ENCODE measurements around the gene SMIM35.
A peak's percentile ranks its signal among the peaks of the same experiment; 100 is the strongest.

SMIM35 gene

DNA sequence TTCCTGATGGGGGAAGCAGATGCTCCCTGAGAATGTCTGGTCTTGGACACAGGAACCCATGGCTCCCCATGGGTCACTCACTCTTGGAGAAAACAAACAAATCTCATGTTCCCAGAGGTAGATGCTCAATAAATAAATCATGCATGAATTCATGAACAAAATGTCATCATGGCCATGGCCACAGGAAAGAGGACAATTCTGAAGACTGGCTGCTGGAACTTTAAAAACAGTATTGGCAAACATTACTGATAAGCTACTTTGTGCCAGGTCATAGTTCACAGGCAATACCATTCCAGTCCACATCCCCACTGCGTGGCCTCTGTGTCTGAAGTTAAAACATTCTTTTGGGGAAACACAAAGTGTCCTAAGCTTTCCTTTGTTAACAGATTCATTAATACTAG, 9.2 kb upstream of the SMIM35 start:
- DNase-seq: no peak
- Mint-ChIP-seq H3K27me3 (peaks cover 14% of the 10 kb centered on the region), H3K27ac (no peak overlapping the region), H3K4me3 (no peak overlapping the region), H3K4me1 (peaks cover 7% of the 10 kb centered on the region), H3K9me3 (no peaks in the 10 kb centered on the region)
- ATAC-seq: no peak

- ATAC-seq: no peak
These were observed 8.7 kb upstream of the SMIM35 start for GRCh38 chr11:118095493-118095892.

DNA sequence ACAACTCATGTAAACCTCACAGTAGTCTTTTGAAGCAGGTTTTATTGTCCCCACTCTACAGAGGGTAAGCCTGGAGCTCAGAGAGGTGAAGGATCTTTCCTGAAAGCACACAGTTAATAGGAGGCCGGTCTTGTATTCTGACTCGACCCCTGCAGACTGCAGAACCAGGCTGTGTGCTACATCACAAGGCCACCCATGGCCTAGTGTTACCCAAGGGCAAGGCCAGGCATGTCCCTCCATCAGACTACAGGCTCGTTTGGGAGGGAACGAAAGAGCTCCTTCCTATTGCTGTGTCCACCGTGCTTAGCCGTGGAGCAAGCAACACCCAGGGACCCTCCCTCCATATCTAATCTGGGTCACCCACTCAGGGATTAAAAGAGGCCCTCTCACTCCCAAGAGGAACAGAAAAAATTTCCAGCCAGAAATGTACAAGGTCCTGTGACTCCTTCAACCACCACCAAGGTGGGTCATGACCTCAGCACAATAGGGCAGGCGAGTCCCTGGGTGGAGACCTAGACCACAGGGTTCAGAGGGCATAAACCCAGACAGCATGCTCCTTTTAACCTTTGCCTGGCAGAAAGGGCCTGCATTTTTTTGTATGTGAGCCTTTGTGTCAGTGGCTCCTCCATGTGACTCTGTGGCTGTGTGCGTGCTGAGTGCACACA, 6.3 kb upstream of the SMIM35 start:
- Mint-ChIP-seq H3K9me3 (peaks cover 5 to 14% of the 10 kb centered on the region in 2 donors), H3K4me1 (no peaks in the 10 kb centered on the region), H3K27ac (no peak overlapping the region), H3K27me3 (peaks cover 25% of the 10 kb centered on the region), H3K4me3 (no peak overlapping the region)
- DNase-seq (no peak), ATAC-seq (no peak)

More at GRCh38 chr11:118095493-118095892, 8.7 kb upstream of the SMIM35 start:
- Mint-ChIP-seq H3K27ac (no peak overlapping the region), H3K9me3 (no peaks in the 10 kb centered on the region), H3K4me3 (no peak overlapping the region), H3K4me1 (peaks cover 7% of the 10 kb centered on the region), H3K27me3 (peaks cover 17% of the 10 kb centered on the region)
- DNase-seq: no peak

- H3K9me3 Mint-ChIP-seq: peaks cover 15 to 27% of the 10 kb centered on the region in 2 donors
These were observed 4.9 kb upstream of the SMIM35 start for GRCh38 chr11:118091690-118092089.

DNA sequence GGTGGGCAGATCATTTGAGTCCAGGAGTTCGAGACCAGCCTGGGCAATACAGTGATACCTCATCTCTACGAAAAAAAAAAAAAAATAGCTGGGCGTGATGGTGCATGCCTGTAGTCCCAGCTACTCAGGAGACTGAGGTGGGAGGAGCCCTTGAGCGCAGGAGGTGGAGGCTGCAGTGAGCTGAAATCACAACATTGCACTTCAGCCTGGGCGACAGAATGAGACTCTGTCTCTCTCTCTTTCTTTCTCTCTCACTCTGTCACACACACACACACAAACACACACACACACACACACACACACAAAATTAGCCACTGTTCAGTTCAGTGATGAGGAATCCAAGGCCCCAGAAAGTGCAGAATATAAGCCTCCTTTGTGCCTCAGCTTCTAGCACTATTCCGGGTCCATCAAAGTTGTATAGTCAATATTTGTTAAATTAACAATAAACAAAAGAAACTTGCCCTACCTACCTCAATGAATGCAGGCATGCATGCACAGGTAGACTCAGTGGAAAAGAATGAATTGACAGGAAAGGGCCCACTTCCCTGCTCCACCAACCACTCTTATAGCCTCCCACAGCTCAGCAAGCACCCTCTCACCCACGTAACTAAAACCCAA, 3.9 kb upstream of the SMIM35 start:
- no peak for ATAC-seq
- H3K9me3 Mint-ChIP-seq: peaks cover 15 to 38% of the 10 kb centered on the region in 2 donors
- H3K27me3 Mint-ChIP-seq: peaks cover 25% of the 10 kb centered on the region
- no peaks in the 10 kb centered on the region for H3K4me1 Mint-ChIP-seq
- H3K4me3 Mint-ChIP-seq: no peak overlapping the region
- no peak for DNase-seq
- peak overlapping the region in 1 of 2 donors; percentile 14 for H3K27ac Mint-ChIP-seq

More at GRCh38 chr11:118091690-118092089, 4.9 kb upstream of the SMIM35 start:
- Mint-ChIP-seq H3K27me3 (peaks cover 25% of the 10 kb centered on the region), H3K4me1 (no peaks in the 10 kb centered on the region), H3K4me3 (no peak overlapping the region), H3K27ac (peak overlapping the region in 1 of 2 donors; percentile 63)
- DNase-seq (no peak), ATAC-seq (no peak)

GRCh38 chr11:118088531-118088930, 1.8 kb upstream of the SMIM35 start:
- Mint-ChIP-seq H3K27me3 (peaks cover 25% of the 10 kb centered on the region), H3K4me3 (no peak overlapping the region), H3K4me1 (no peaks in the 10 kb centered on the region), H3K9me3 (peaks cover 15 to 38% of the 10 kb centered on the region in 2 donors), H3K27ac (no peak overlapping the region)
- no peak for DNase-seq
- no peak for ATAC-seq

GRCh38 chr11:118087931-118088330, 1.2 kb upstream of the SMIM35 start:
- H3K4me3 Mint-ChIP-seq: no peak overlapping the region
- H3K27ac Mint-ChIP-seq: no peak overlapping the region
- no peak for DNase-seq
- H3K9me3 Mint-ChIP-seq: peaks cover 15 to 38% of the 10 kb centered on the region in 2 donors
- ATAC-seq: no peak
- peaks cover 25% of the 10 kb centered on the region for H3K27me3 Mint-ChIP-seq
- no peaks in the 10 kb centered on the region for H3K4me1 Mint-ChIP-seq

DNA sequence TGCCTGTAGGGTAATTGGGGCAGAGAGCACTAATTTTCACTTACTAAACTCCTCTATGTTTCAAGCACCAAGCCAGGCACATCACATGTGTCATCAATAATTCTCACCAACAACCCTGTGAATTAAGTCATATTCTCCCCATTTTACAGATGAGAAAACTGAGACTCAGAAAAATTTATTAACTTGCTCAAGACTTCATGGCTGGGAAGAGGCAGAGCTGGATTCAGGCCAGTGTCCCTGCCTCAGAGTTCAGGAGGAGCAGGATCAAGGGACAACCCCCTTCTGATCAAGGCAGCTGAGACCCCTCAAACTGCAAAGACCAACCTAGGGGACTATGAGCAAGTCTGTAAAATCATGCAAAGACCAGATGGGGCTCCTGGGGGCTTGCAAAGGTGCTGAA, 2.1 kb downstream of the SMIM35 start:
- Mint-ChIP-seq H3K4me1 (no peaks in the 10 kb centered on the region), H3K4me3 (no peak overlapping the region), H3K9me3 (peaks cover 15 to 38% of the 10 kb centered on the region in 2 donors), H3K27me3 (peaks cover 16% of the 10 kb centered on the region), H3K27ac (peak overlapping the region in 1 of 2 donors; percentile 45)
- ATAC-seq: no peak
- no peak for DNase-seq

DNA sequence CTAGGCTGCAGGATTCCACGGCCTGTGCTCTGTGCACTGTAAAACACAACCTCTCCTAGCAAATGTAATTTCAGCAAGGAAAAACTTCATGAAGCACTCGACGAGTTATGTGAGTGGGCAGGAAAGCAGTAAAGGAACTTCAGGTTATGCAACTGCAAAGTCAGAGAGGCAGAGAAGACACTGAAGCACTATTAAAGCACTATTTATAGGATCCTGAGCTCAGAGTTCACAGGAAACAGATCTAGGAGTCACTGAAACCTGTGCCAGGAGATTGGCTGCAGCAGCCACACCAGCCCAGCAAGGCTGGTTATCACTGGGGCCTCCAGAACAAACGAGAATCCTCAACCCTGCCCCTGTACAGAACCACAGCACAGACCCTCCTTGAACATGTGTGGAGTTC, 2.5 kb downstream of the SMIM35 start:
- no peaks in the 10 kb centered on the region for H3K4me1 Mint-ChIP-seq
- peak overlapping the region in 1 of 2 donors; percentile 45 for H3K27ac Mint-ChIP-seq
- DNase-seq: no peak
- H3K27me3 Mint-ChIP-seq: peaks cover 15% of the 10 kb centered on the region
- ATAC-seq: no peak
- no peak overlapping the region for H3K4me3 Mint-ChIP-seq
- H3K9me3 Mint-ChIP-seq: peaks cover 15 to 36% of the 10 kb centered on the region in 2 donors

DNA sequence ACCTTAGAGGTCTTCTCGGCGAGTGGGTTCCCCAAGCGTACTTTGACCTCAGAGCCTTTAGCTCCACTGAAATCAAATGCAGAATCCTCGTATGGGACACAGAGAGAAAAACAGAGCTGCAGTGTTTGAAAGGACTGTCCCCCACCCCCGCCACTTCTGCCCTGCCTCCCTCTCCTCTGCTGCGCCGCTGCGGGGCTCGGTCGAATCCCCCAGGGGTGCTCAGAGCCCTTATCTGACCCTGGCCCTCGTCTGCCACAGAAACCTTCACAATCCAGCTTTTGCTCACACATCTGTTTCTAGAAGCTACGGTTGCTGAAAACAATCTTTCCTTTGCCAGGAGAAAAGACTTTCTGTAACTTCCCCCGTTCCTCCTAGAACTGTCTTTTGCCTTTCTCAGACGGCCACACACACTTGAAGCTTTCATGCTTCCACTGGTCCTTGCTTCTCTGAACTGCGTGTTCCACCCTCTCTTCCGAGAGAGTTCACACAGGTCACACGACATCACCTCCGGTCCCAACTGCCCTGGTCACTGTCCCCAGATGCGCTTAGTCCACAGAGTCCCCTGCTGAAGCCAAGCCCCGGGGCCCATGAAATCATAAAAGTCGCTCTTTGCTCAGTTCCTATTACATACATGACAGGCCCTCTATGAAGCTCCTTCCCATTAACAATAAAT, 3.7 kb downstream of the SMIM35 start:
- H3K27ac Mint-ChIP-seq: no peak overlapping the region
- H3K4me3 Mint-ChIP-seq: no peak overlapping the region
- H3K27me3 Mint-ChIP-seq: peaks cover 13% of the 10 kb centered on the region
- ATAC-seq (no peak), DNase-seq (no peak)
- no peaks in the 10 kb centered on the region for H3K4me1 Mint-ChIP-seq
- peaks cover 10 to 24% of the 10 kb centered on the region in 2 donors for H3K9me3 Mint-ChIP-seq

- Mint-ChIP-seq H3K4me3 (no peak overlapping the region), H3K27me3 (peaks cover 14% of the 10 kb centered on the region), H3K9me3 (peaks cover 0 to 8% of the 10 kb centered on the region in 2 donors), H3K27ac (no peak overlapping the region), H3K4me1 (peaks cover 6% of the 10 kb centered on the region)
- ATAC-seq (no peak), DNase-seq (no peak)
These were observed 5.4 kb downstream of the SMIM35 start for GRCh38 chr11:118081241-118081958.

DNA sequence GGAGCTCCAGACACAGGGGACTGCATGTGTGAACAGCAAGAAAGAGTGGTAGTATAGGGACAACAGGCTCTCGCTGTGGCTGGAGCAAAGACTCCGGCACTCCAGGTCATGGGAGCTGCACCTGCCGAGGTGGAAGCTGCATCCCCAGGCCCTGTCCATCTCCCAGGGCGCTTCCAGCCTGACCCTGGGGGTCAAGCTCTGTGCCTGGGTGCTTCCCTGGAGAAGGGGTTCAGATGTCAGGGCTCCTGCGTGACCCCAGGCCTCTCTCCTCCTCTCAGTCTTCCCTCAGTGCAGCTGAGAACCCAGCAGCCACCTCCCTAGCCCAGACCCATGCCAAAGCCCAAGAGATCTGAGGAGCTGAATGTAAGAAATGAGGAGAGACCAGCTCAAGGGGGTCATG, 6.5 kb downstream of the SMIM35 start:
- H3K4me1 Mint-ChIP-seq: peaks cover 8% of the 10 kb centered on the region
- ATAC-seq: no peak
- H3K27ac Mint-ChIP-seq: peak overlapping the region in 1 of 2 donors; percentile 70
- no peaks in the 10 kb centered on the region for H3K9me3 Mint-ChIP-seq
- H3K4me3 Mint-ChIP-seq: no peak overlapping the region
- DNase-seq: no peak
- H3K27me3 Mint-ChIP-seq: peaks cover 14% of the 10 kb centered on the region

GRCh38 chr11:118079491-118079890, 7.3 kb downstream of the SMIM35 start:
- H3K27me3 Mint-ChIP-seq: peaks cover 14% of the 10 kb centered on the region
- no peaks in the 10 kb centered on the region for H3K9me3 Mint-ChIP-seq
- ATAC-seq (no peak), DNase-seq (no peak)
- peaks cover 8% of the 10 kb centered on the region for H3K4me1 Mint-ChIP-seq
- no peak overlapping the region for H3K27ac Mint-ChIP-seq
- H3K4me3 Mint-ChIP-seq: no peak overlapping the region

DNA sequence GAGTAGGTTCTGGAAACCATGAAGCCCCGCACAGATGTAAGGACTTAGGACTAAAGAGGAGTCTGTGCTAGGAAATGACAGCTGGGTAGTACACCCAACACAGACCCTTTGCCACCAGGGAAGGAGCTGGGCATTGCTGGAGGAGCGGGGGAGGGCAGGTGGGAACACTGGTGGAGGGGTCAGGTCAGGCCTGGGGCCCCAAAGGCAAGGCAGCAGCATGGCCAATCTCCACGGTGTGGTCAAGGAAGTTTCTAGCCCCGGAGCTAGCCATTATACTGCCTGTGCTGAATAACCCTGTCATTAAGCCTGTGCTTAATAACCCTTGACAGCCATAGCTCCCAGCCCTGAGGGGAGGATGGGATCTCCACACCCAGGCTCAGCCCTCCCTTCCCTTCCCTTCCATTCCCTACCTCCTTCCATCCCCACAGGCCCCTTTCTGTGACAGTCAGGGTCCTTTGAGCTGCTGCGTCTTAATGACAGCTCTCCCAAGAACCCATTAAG, 7.8 kb downstream of the SMIM35 start:
- ATAC-seq (no peak), DNase-seq (no peak)
- H3K27ac Mint-ChIP-seq: no peak overlapping the region
- peaks cover 14% of the 10 kb centered on the region for H3K27me3 Mint-ChIP-seq
- H3K4me3 Mint-ChIP-seq: no peak overlapping the region
- H3K4me1 Mint-ChIP-seq: peaks cover 8% of the 10 kb centered on the region
- no peaks in the 10 kb centered on the region for H3K9me3 Mint-ChIP-seq

DNA sequence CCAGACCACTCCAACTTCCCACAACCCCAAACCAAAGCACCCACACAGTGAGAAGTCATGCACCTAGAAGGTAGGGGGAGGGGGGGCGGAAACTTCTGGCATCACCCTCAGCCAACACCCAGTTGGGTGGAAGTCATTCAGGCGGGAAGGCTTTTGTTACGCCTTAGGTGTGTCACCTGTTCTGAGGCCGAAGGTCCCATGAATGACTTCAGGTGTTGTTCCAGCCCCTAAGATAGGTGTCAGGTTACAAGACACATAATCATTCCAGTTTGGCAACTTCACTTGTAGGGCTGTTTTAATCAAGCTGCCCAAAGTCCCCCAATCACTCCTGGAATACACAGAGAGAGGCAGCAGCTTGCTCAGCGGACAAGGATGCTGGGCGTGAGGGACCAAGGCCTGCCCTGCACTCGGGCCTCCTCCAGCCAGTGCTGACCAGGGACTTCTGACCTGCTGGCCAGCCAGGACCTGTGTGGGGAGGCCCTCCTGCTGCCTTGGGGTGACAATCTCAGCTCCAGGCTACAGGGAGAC, 9.9 kb downstream of the SMIM35 start, which contains the start of gene TMPRSS4:
TMPRSS4 (plus strand) TSS at position 325 of the 528 bp plus-strand sequence. CDS start 225 bp downstream, outside the sequence.
- peak within 1 kb of the TSS in 1 of 2 donors; percentile 53 for H3K27ac Mint-ChIP-seq
- H3K9me3 Mint-ChIP-seq: no peaks in the 10 kb centered on the region
- no peak for ATAC-seq
- peaks cover 14% of the 10 kb centered on the region for H3K27me3 Mint-ChIP-seq
- peaks cover 8% of the 10 kb centered on the region for H3K4me1 Mint-ChIP-seq
- DNase-seq: no peak
- H3K4me3 Mint-ChIP-seq: no peak within 1 kb of the TSS

All from stimulated activated naive CD8-positive, alpha-beta T cell treated with anti-CD3 and anti-CD28 coated beads, Interleukin-15, amount 100 ng/mL, for 72 hours (primary cell).